WTC11 (cell line): ENCODE results near the gene KCNK5.

Source experiments
- CTCF ChIP-seq: fragments of 200-600 bp; IDR thresholded peaks from 2 replicates; pipeline ENCODE4 v1.8.0; 2022; ENCODE audit warnings: antibody characterized with exemption
- ERG ChIP-seq: fragments of 250-450 bp; sonication (Bioruptor Pico); IDR thresholded peaks from 2 replicates; pipeline ENCODE4 v1.8.0; 2021; ENCODE audit warnings: mild to moderate bottlenecking
- GABPB1 ChIP-seq: sonication (generic); formaldehyde crosslinking; IDR thresholded peaks from 2 replicates; pipeline ENCODE4 v1.8.1; 2023; ENCODE audit warnings: mild to moderate bottlenecking, missing genetic modification reagents
- GRHL2 ChIP-seq: fragments of 250-450 bp; sonication (Bioruptor Pico); IDR thresholded peaks from 2 replicates; pipeline ENCODE4 v1.8.0; 2022; ENCODE audit warnings: mild to moderate bottlenecking, moderate library complexity; ENCODE audit not compliant: insufficient replicate concordance, severe bottlenecking
- TEAD4 ChIP-seq: sonication (generic); formaldehyde crosslinking; IDR thresholded peaks from 2 replicates; pipeline ENCODE4 v1.8.0; 2022; ENCODE audit warnings: mild to moderate bottlenecking, missing genetic modification reagents

- no peak for TF ChIP-seq GRHL2
- TF ChIP-seq CTCF: no peak
- TF ChIP-seq GABPB1 (CRISPR knock-in tag): no peak
- no peak for TF ChIP-seq ERG
- no peak for TF ChIP-seq TEAD4 (CRISPR knock-in tag)
Observed at GRCh38 chr6:39203436-39204159, 25.7 kb downstream of the KCNK5 start.
